ENCODE measurements around the gene EFNA1. TPM values are rescaled to one million over a fixed set of nuclear protein-coding genes. Genes with fewer than 3 reads are reported as not detected.

Gene EFNA1
- total and polyA plus RNA-seq, 10 donors, result 3.7 to 19.4 (median 9.1) TPM

DNA sequence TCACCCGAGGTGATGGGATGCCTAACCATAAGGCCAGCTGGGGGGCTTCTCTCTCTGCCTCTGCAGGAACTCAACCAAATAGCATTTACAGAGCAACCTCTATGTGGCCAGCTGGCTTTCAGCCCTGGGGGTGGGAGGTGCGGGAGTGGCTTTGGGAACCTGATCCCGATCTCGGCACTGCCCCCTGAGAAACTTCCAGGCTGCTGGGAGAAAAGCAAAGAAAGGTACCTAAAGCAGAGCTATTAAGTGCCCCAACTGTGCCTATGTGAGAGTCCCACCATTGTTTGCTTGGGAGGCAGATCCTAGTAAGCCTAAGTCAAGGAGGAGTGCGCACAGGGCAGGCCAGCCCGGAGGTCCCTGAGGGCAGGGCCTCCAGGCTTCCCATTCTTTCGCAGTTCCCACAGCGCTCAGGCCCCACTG is 38.4 kb downstream of the EFNA1 start:
- H3K4me1 ChIP-seq, result peaks cover 14 to 30% (median 23%) of the 10 kb centered on the region in 6 donors
- H3K36me3 ChIP-seq, result peaks cover 0 to 26% (median 17%) of the 10 kb centered on the region in 6 donors
- H3K27me3 ChIP-seq (replicated peaks in 1 of 7), result no peaks in the 10 kb centered on the region
- peak; percentile 45 for DNase-seq
- no peak for TF ChIP-seq POLR2AphosphoS5 (IDR thresholded peaks at IDR 0.05)
- TF ChIP-seq, protein P1, sequence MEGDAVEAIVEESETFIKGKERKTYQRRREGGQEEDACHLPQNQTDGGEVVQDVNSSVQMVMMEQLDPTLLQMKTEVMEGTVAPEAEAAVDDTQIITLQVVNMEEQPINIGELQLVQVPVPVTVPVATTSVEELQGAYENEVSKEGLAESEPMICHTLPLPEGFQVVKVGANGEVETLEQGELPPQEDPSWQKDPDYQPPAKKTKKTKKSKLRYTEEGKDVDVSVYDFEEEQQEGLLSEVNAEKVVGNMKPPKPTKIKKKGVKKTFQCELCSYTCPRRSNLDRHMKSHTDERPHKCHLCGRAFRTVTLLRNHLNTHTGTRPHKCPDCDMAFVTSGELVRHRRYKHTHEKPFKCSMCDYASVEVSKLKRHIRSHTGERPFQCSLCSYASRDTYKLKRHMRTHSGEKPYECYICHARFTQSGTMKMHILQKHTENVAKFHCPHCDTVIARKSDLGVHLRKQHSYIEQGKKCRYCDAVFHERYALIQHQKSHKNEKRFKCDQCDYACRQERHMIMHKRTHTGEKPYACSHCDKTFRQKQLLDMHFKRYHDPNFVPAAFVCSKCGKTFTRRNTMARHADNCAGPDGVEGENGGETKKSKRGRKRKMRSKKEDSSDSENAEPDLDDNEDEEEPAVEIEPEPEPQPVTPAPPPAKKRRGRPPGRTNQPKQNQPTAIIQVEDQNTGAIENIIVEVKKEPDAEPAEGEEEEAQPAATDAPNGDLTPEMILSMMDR (IDR thresholded peaks at IDR 0.05 in 8 of 11, conservative IDR thresholded peaks at IDR 0.05 in 3 of 11), result no peak
- no peak for TF ChIP-seq POLR2A (IDR thresholded peaks at IDR 0.05)
- H3K4me3 ChIP-seq, result no peak overlapping the region
- 31 to 48% (median 35%) methylated on average over 7 to 8 of the region's 8 CpGs for WGBS, 5 donors
- intact Hi-C loops (cut with DNase I; ENCODE audit: low total_unique reads), result no loop called here
- H3K9me3 ChIP-seq, result peaks cover 0 to 8% (median 0%) of the 10 kb centered on the region in 8 donors
- H3K27ac ChIP-seq, result peak overlapping the region; percentile 11 to 84 (median 70)

DNA sequence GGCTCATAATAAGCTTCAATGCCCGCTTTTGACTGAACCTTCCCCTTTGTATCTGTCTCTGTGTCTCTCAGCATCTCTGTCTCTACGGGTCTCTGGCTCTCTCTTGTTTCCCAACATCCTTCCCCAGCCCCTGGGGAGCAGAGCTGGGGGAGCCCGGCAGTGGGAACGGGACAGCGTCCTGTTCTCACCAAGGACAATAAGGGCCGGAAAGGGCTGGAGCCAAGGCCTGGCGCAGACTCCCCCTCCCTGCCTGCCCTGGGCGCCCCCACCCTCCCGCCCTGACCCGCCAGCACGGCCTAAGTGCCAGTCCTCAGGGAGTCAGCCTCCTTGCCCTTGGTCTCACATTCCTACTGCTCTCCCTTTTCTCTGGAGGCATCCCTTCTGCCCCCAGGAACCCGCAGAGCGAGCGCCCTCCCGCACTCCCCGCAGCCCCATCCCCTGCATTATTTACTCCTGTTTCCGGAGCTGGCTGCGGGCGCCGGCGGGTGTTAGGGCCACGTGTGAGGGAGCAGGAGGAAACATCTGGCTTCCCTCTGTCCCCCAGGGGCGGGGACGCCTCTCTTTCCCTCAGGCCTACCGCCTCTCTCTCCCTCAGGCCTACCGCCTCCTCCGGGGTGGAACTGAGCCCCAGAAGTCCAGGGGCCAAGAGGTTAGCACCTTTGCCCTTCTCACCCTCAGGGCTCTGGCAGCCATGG is 38.9 kb downstream of the EFNA1 start:
- H3K9me3 ChIP-seq, result peaks cover 0 to 8% (median 0%) of the 10 kb centered on the region in 8 donors
- H3K4me3 ChIP-seq, result peak overlapping the region in 1 of 8 donors; percentile 51
- intact Hi-C loops (cut with DNase I; ENCODE audit: low total_unique reads), result no loop called here
- H3K27me3 ChIP-seq (replicated peaks in 1 of 7), result no peaks in the 10 kb centered on the region
- TF ChIP-seq, protein P1 (IDR thresholded peaks at IDR 0.05 in 8 of 11, conservative IDR thresholded peaks at IDR 0.05 in 3 of 11), result no peak
- TF ChIP-seq POLR2AphosphoS5 (IDR thresholded peaks at IDR 0.05) (peak; percentile 66 to 81 (median 78)), POLR2A (IDR thresholded peaks at IDR 0.05) (no peak)
- H3K27ac ChIP-seq, result peak overlapping the region; percentile 11 to 84 (median 70)
- DNase-seq, result peak; percentile 86
- WGBS, 5 donors, result 9 to 12% (median 12%) methylated on average over 14 to 27 of the region's 27 CpGs
- peaks cover 14 to 34% (median 25%) of the 10 kb centered on the region in 6 donors for H3K4me1 ChIP-seq
- peaks cover 0 to 31% (median 17%) of the 10 kb centered on the region in 6 donors for H3K36me3 ChIP-seq

DNA sequence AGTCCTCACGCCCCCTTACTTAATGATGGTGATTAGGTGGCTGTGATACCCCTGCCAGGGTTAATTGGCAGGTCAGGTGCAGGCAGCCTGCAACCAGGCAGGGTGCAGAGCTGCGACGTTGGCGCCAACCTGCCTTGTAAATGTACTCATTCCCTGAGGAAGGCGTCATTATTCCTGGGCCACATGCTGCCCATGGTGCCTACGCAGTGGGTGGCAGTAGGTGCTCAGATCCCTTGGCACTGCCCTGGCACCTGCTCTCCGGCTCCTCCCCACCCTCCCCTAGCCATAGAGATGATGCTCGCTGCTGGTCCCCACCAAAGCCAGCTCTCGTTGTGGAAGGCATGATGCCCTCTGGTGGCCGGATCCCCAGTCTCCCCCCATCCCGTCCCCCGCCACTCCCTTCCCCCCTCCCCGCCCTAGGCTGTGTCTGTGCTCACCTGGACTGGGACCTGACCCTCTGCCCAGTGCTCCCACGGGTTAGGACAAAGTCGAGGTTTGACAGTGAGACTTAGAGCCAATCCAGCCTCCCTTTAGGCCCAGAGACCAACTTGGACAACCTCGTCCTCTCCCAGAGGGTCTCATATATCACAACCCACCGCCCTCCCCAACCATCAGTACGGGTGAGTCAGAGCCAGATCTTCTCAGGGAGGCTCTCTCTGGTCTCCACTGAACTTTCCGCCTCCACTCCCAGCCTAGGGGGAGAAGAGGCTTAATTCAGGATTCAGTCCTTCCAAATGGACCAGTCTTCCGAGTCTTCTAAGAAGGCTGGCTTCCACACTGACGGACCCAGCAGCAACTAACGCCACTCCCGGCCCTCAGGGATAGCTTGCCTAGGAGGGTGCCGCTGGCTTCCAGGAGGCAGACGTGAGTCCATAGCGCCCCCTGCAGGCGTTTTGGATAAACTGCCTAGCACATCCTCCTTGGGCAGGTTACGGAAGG is 39.8 kb downstream of the EFNA1 start:
- H3K36me3 ChIP-seq, result peaks cover 0 to 31% (median 17%) of the 10 kb centered on the region in 6 donors
- intact Hi-C loops (cut with DNase I; ENCODE audit: low total_unique reads), result loop anchor here (2.0 kb wide), 1 partner anchor 77 kb away; no protein-coding TSS in a partner anchor
- peak overlapping the region in 2 of 8 donors; percentile 15 to 51 for H3K4me3 ChIP-seq
- peak; percentile 96 for DNase-seq
- TF ChIP-seq POLR2AphosphoS5 (IDR thresholded peaks at IDR 0.05) (peak; percentile 10 to 63 (median 62)), POLR2A (IDR thresholded peaks at IDR 0.05) (no peak)
- TF ChIP-seq, protein P1 (IDR thresholded peaks at IDR 0.05 in 8 of 11, conservative IDR thresholded peaks at IDR 0.05 in 3 of 11), result peak; percentile 84 to 94 (median 88)
- H3K9me3 ChIP-seq, result peaks cover 0 to 8% (median 0%) of the 10 kb centered on the region in 8 donors
- peak overlapping the region; percentile 11 to 84 (median 70) for H3K27ac ChIP-seq
- H3K27me3 ChIP-seq (replicated peaks in 1 of 7), result no peaks in the 10 kb centered on the region
- peaks cover 20 to 42% (median 33%) of the 10 kb centered on the region in 6 donors for H3K4me1 ChIP-seq
- WGBS, 5 donors, result 4 to 7% (median 5%) methylated on average over 25 to 28 of the region's 28 CpGs
